Measurements from ENCODE around the gene EDIL3.

GRCh38 chr5:84403773-84404172 lies 19.1 kb upstream of the EDIL3 start:
- TF ChIP-seq CTCF (IDR thresholded peaks at IDR 0.05) (no peak), POLR2A (IDR thresholded peaks at IDR 0.05) (no peak)

Data from suprapubic skin (tissue), 3 donors.